CD4-positive, alpha-beta T cell treated with Interleukin-6 for 4 hours (primary cell): ENCODE data around the gene DCAF12L2.
"Not testable (repeated sequence)": the region's sequence is repeated elsewhere in the genome, so short reads cannot be mapped to it uniquely, and the experiment has no call there.

Experiments used
- DNase-seq: peaks from one replicate; pipeline ENCODE4 v3.0.0-alpha.2; 2020; ENCODE audit warnings: mixed read lengths

DCAF12L2 gene

DNA sequence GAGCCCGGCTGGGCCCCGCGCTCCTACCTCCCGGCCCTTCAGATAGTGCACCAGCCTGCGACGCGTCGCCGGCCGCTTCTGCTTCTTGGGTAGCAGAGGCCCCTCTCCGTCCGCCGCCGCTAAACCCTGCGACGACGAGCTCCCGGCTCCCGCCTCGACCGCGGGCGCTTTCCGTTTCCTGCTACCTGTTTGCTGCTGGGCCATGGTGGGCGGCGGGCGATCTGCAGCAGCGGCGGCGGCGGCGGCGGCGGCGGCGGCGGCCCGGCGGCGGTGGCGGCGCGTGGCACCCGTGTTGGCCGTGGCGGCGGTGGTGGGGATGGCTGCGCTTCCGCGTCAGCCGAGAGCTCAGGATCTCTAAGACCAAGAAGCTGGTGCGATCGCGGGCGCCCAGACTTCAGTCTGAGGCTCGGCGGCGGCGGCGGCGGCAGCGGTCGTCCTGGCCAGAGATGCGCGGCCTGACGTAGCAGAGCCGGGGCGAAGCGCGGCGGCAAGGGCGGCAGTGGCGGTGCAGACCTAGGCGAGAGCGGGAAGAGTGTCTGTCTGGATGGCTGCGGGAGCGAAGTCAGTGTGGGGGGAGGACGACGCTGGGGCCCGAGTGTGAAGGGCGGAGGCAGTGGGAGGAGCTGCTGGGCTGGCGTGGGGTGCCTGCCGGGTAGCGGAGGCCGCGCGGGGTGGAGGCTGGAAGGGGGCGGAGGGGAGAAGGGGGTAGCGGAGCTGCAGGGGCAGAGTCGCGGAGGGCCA, at the start of gene DCAF12L2:
DCAF12L2 (minus strand) TSS at position 569 of the 741 bp plus-strand sequence; CDS start at position 204, 365 bp downstream.
- DNase-seq: no peak

DNA sequence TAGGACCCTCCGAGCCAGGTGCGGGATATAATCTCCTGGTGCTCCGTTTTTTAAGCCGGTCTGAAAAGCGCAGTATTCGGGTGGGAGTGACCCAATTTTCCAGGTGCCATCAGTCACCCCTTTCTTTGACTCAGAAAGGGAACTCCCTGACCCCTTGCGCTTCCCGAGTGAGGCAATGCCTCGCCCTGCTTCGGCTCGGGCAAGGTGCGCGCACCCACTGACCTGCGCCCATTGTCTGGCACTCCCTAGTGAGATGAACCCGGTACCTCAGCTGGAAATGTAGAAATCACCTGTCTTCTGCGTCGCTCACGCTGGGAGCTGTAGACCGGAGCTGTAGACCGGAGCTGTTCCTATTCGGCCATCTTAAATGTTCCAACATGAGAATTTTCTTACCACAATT, 24.8 kb upstream of the DCAF12L2 start:
- not testable (repeated sequence) for DNase-seq

DNA sequence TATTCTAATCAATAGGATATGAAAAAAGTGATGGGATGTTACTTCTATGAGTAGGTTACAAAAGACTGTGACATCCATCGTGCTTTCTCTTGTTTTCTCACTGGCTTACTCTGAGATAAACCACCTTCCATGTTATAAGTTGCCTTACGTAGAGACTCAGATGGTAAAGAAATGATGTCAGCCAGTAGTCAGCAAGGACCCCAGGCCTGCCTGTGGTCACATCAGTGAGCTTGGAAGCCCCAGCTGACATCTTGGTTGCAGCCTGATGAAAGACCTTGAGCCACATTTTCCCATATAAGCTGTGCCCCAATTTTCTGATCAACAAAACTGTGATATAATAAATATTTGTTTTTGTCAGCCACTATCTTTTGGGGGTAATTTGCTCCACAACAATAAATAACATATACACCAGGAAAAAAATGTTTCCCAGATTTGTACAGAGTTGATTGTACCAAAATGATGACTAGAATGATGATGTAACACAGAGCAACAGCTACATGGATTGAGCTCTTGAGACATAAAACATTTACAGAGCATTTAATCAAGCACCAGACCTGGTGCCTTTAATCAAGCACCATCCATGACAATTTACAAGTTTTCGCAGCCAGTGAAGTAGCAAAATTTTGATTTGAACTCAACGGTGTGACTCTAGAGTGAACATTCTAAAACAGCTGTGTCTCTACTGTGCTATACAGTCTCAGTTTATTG, 11.2 kb upstream of the DCAF12L2 start:
- DNase-seq: no peak

DNA sequence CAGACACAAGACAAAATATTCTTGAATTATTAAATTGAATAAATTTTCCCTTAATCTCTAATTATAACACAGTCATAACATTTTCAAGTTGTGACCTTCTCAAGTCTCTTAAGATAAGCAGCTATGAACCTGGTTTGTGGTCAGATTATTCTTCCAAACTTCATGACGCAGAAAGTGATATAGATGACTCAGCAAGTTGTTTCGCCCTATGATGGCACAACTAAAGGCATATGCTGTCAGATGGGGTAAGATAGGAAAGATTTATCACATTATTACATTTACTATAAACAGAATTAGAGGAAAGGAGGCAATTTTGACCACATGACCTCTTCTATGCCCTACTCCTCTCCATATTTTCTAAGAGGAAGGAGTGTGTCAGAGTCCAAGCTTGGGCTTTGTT, 4.6 kb upstream of the DCAF12L2 start:
- DNase-seq: no peak

DNA sequence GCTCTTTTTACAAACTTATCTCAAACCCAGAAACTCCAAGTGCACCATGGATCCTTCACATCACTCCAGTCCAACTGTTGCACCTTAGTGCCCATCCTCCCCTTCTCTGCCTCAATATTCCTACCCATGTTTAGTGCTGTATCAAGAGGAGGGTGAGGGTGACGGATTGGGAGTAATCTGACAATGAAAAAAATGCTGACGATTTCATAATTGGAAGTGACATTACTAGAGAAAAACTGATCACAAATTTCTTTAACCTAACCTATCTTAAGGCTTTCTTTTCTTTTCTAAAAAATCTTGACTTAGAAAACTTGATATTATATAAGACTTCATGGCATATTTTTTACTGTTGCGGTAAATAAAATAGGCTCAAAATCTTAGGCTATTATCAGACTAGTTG, 1.5 kb upstream of the DCAF12L2 start:
- DNase-seq: no peak

DNA sequence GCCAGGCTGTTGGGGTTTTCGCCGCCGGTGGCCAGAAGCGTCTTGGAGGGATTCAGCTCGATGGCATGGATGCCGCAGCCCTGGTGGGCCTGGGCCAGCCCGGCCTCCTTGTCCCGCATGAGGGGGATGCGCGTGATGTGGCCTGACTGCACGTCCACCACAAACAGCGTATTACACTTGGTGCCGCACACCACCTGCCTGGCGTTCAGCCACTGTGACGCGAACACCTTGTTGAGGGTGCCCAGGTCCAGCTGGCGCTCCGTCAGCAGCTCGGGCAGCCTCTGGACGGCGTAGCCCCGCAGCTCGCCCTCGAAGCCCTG, 728 bp downstream of the DCAF12L2 start:
- no peak for DNase-seq

DNA sequence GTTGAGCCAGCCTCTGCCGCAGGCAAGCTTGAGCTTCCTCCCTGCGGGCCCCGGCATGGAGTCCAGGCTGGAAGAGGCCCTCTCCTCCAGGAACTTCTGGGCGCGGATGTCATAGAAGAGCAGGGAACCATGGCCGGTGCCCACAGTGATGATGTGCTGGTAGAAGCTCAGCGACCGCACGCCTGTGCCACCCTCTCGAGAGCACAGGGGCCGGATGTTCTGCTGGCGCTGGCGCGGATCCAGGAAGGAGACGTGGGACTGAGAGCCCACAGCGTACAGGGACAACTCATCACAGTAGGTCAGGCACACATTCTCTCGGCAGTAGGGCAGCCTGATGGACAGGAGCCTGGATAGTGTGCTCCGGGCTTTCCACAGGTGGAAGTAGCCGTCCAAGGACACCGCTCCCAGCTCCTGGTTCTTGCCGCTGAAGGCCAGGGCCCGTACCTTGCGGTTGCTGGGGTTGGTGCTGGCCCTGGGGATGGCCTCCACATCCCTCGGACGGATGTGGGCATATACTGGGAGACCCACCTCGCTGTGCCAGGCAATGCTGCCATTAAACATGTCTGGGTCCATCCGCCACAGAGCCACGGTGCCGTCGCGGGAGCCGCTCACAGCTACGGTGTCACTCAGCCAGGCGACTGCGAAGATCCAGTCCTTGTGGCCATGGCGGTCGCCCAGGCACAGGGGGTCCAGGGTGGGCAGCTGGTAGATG, 1.2 kb downstream of the DCAF12L2 start:
- no peak for DNase-seq

DNA sequence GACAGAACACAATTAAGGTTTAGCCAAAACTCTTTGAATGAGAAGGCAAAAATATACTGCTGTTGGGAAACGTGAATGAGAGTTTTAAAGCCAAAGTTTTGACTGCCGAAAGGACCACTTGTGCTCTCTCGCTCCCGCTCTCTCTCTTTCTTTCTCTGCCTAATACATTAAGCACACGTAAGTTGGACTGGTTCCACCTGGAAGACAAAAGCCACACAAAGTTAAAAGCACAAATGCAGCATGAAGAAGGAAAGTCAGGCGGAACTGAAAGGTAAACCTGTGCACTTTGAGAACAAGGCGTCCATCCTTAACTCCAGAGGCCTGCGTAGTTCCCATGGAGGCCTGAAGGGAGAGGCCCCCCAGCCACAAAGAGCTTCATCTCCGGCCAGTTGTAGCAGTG, 1.9 kb downstream of the DCAF12L2 start:
- DNase-seq: no peak

DNA sequence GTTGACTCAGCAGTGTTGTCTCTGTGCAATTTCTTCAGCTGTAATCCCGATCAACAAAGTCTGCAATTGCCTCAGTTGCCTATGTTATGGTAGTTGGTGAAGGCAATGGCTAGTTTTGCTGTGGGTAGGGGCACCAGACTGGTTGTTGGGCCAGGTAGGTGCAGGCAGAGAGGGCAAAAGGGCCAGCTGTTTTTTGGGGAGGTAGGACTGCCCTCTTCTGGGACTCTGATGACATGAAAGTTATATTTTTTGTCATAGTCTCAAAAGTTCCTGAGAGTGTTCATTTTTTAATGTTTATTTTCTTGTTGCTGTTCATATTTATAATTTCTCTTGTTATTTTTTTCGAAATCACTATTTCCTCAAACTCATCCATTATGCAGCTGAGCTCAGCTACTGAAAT, 25.1 kb downstream of the DCAF12L2 start:
- DNase-seq: no peak

DNA sequence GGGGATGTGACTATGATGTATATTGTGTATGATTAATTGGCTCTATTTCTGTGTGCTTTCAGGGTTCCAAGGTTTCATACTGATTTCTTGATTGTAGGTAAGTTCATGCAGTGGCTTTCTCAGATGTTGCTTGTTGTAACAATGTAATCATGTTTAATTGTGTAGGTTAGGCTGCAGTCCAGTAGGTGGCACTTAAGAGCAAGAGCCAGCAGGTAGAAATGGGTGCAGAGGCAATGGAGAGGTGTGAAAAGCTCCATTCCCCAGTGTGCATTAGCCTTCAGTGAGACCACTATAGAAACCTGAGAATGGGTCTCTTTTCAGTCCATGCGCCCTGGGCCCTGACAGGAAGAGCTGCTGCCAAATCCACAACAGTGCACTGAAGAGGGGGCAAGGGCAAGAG, 28.2 kb downstream of the DCAF12L2 start:
- DNase-seq: no peak

DNA sequence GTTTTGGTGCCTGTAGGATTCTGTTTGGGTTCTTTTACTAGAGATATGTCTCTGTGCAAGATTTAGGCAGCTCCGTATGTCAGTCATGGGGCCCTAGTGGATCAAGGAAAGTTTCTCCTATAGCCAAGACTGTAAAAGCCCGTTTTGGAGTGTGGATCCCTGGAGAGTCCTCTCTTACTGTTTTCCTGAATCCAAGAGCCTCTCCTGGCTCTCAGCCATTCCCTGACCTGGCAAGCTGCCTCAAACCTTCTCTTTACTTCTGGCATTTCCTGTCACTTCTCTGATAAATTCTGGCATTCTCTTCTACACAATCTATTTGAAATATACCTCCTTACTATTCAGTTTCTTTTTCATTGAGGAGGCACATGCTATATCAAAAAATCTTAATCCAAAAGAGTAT, 41.4 kb downstream of the DCAF12L2 start:
- no peak for DNase-seq
